SH-SY5Y (cell line): ENCODE measurements around the gene ARHGAP31.

ENCODE experiments used
- GATA2 ChIP-seq: IDR thresholded peaks from 2 replicates; pipeline ENCODE4 v1.6.1; 2011; ENCODE audit warnings: mild to moderate bottlenecking, low read depth, low read length
- GATA3 ChIP-seq: IDR thresholded peaks from 2 replicates; pipeline ENCODE4 v1.6.1; 2011; ENCODE audit warnings: low read depth, mild to moderate bottlenecking, low read length, moderate library complexity

DNA sequence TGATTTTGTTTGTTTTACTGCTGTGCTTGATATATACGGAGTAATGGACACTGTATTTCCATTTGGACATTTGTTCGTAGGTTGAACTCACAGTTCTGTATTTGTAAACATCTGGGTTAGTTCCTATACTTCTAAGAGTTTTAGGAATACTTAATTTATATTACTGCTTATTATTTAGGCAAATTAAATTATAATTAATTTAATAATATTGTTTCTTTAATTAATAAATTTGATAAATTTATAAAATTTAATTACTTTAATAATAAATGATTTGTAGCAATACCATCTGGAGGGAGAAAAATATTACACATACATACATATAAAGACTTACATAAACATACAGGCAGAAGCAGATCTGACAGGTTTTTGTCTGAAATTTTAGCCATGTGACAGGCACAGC is 39.0 kb upstream of the ARHGAP31 start:
- TF ChIP-seq GATA2 (no peak), GATA3 (no peak)
